HG03354 (cell line): Measurements from ENCODE around the gene LLGL2.

Source experiments
- ATAC-seq: cut with Tn5 transposase; IDR thresholded peaks from one replicate; pipeline ENCODE4 v1.9.1; 2021; ENCODE audit warnings: mild to moderate bottlenecking; ENCODE audit not compliant: unreplicated experiment, poor library complexity, severe bottlenecking

The LLGL2 gene

DNA sequence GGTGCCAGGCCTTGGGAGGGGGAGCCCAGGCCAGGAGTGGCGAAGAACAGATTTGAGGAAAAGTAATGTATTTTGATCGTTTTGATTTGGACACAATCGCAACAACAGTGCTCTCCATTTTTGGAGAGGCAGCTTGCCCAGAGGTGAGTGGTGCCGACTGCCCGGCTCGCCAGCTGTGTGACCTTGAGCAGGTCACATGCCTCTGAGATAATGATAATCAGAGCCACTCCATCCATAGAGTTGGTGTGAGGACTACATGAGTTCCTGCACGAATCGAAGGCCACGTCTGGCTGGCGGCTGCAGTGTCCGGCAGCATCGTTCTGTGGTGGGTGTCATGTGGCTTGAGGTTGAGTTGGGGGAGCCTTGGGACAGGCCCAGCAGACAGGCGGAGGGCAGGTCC lies 20.7 kb downstream of the LLGL2 start:
- no peak for ATAC-seq

DNA sequence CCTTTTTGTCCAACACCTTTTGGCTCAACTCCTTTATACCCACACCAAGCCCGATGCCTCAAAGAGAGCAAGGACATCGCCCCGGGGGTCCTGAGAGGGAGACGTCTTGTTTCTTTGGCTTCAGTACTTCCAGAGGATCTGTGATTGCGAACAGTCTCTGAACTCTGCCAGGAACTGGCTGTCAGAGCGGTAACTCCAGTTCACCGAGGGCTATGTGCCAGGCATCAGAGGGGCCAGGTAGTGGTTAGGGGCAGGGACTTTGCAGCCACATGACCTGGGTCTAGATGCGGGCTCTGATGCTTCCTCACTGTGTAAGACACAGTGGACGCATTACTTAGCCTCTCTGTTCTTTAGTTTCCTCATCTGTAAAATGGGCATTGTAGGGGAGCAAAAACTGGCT lies 21.6 kb downstream of the LLGL2 start:
- no peak for ATAC-seq

DNA sequence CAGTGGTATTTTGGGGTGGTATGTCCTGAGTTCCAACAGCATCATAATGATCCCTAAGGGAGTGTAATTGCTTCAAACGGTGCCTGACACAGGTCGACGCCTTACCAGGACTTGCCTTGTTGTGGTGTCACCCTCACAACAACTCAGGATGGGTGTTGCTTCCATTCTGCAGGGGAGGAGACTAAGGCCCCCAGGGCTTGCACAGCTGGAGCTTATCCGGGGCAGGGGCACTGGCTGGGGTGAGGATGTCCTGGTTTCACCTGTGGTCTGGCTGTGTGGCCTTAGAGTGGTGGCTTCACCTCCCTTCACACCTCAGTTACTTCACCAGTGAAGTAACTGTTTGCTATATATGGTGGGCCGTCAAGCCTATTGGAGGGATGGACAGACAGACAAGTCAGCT lies 23.3 kb downstream of the LLGL2 start:
- ATAC-seq, result no peak

DNA sequence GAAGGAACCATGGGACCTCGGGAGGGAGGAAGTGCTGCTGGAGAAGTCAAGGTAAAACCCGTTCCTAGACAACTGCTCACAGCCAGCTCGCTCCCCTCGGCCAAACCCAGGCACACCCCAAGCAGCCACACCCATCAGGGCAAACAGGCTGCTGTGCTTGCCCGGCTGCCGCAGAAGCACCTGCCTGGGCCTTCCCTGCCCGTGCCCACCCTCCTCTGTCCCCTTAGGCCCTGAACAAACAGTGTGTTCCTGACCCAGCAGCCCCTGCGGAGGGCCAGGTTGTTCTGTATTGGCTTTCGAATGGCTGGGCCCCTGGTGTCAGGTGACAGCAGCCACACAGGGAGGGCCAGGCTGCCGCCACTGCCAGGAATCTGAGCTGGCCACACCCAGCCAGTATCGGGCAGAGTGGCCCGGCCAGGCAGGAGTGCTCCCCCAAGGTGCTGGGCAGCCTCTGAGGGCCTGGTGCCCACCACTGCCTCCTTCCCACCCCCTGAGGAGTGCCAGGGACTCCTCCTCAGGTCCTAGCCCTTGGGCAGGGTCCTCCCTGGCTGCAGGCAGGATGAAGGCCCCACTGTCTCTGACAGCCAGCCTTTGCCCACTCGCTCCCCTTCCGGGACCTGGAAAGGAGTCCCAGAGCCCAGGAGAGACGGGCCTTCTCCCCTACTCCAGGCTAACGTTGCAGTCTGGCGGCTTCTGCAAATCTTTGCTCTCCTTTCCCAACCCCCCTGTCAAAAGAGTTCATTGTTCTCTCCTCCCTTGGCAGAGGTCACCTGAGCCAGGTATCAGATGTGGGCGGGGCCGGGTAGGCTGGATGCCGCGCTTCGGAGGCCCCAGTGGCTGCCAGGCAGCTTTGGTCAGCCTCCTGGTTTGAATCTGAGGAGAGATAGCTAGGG lies 24.0 kb downstream of the LLGL2 start:
- no peak for ATAC-seq

DNA sequence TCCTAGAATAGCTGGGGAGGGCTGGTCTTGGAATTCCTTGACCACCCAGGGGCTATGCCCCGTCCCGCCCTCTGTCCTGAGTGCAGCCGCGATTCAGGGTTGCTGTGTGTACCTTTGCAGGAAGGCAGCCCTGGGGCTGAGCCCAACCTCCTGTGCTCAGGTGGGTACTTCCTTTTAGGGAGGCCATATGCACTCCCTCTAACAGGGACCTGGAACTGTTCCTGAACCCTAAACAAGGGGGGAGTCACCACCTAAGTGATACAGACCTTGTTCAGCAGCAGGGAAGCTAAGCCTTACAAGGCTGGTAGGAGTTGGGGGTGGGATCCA lies 24.6 kb downstream of the LLGL2 start:
- ATAC-seq, result no peak

DNA sequence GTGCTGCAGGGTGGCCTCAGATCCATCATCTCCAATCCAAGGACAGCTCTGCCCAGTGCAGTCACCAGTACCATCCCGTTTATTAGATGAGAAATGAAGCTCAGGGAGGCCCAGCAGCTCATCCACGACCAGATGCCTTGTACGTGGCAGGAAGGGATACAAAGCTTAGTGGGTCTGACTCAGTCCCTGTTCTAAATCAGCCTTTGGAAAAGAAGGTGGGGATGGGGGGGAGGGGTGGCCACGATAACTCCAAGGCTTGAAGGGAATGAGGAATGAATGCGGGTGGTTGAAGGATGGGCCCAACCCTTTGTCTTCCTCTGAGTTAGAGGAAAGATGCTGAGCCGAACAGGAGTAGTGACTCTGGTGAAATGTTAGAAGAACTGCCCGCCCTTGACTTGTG lies 25.8 kb downstream of the LLGL2 start:
- no peak for ATAC-seq

DNA sequence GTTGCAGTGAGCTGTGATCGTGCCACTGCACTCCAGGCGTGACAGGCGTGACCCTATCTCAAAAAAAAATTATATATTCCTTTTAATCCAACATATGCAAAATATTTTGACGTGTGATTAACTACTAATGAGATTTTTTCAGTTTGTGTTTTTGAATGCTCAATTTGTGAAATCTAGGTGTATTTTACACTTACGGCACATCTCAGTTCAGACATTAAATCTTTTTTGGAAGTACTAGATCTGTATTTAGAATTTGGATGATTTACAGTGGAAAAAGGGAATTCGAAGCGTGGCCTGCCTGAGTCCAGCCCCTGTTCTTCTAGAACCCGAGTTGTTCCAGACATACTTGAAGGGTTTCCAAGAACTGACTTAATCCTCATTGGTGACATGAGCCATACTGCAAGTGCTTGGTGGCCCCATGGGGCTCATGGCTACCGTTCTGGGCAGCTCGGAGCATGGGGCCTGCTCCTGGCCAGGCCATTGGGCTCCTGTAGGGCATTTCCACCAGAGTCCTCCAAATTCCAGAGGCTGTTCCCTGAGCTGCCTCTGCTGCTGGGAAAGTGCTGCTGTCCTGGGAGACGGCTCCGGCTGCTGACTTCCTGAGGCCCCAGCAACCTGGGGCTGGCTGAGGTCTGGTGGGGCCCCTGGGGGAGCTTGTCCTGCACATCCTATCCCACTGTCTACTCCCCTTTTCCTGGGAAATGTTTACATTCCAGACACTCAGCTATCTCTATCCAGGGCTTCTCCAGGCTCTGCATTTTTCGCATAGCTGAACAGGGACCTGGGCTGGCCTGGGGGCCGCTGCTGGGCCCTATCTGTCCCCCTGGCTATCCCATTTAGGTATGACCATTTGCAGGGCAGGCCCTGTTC lies 27.2 kb downstream of the LLGL2 start:
- no peak for ATAC-seq

DNA sequence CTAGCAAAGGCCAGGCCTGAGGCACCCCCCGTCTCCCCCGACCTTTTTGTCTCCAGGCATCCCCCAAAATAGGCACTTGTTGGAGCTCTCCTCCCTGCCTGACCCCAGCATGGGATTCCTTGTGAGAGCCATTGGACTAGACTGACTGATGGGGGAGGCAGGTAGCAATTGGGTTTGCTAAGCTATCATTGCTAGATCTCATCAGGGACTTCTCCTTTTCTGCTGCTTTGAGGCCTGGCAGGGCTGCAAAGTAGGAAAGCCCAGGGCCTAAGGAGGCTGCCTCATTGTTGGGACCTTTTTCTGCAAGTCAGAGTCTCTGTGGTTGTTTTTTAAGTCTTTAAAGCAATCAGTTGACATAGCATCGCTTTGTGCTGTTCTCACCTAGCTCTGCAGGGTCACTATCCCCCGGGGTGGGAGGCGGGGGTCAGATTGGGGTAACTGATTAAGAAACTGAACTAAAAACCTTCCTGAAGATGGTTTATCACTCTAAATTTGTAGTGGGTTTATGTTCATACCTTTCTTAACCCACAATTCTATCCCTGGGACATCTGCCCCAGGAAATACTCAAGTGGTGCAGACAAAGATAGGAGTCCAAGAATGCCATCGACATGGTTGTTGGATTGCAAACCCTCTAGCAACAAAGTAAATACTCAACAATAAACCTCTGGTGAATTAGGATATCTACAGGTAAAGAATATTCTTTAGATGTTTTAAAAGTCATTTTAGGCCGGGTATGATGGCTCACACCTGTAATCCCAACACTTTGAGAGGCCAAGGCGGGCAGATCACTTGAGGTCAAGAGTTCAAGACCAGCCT lies 28.0 kb downstream of the LLGL2 start:
- no peak for ATAC-seq

DNA sequence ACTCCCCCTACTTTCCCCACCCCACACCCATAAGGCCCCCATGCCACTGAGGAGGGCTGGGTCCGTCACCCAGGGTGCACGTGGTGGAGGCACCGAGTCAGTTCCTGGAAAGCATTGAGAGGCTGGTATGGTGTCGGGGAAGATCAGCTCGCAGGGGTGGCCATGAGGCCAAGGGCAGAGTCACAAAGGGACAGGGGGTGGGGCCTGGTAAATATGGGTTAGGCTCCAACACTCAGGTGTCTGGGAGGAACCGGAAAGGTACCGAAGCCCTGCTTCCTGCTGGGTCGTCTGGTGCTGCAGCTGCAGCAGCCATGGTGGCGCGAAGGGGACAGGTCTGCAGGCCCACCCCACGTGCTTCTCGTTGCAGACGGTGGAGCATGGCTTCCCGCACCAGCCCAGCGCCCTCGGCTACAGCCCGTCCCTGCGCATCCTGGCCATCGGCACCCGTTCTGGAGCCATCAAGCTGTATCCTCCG lies 30.2 kb downstream of the LLGL2 start:
- ATAC-seq, result no peak

DNA sequence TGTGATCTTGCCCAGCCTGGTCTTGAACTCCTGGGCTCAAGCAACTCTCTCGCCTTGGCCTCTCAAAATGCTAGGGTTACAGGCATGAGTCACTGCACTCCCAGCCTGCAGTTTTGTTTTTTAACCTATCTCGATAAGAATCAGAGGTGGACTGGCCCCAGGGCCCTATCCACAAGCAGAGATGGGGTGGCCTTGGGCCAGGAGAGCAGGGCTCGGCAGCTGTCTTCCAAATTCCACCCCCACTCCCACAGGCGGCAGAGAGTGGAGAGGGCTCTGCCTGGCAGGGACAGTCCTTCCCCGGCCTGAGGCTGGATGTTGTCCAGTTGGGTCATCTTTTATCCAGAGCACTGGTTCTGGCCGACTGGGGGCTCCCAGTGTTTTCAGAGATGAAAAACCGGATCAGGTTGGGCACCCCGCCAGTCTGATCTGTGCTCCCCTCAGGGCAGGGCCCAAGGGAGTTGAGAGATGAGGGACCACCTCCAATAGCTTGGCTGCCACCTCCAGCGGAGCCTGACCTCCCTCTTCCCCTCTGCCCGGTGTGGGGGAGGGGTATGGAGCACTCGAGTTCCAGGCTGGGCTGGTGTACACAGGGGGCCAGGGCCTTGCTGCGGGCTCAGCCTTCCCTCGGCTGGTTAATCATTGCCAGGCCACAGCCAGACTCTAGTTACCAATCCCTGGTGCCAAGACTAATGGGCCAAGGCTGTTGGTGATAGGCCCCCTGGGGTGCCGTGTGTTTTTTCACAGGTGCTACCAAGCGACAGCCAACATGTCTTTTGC lies 31.8 kb downstream of the LLGL2 start:
- ATAC-seq, result no peak

DNA sequence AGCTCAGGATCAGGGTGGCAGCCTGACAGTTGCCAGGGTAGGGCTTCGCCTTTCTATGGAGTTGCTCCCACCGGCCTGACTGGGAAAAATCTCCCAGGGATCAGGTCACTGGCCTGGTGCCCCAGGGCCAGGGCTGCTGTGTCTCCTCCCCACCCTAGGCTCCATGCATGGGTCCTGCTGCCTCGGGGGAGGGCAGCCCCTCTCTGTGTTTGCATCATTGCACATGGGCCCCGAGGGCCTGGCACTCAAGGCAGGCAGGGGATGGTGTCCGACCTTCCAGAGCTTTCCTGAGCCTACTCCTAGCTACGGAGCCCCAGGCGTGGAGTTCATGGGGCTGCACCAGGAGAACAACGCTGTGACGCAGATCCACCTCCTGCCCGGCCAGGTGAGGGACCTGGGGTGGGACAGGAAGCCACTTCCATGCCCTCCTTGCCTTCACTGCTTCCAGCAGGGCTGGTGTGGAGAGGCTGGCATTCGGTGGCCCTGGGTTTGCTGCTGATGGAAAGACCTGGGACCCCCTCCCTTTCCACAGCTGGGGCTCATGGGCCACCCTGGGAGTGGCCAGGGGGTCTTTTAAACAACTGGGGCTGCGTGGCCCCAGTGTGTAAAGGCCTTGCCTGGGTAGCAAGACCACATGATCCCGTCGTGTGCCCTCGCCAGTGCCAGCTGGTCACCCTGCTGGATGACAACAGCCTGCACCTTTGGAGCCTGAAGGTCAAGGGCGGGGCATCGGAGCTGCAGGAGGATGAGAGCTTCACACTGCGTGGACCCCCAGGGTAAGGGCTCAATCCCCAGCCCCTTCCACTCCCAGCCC lies 32.6 kb downstream of the LLGL2 start:
- no peak for ATAC-seq

DNA sequence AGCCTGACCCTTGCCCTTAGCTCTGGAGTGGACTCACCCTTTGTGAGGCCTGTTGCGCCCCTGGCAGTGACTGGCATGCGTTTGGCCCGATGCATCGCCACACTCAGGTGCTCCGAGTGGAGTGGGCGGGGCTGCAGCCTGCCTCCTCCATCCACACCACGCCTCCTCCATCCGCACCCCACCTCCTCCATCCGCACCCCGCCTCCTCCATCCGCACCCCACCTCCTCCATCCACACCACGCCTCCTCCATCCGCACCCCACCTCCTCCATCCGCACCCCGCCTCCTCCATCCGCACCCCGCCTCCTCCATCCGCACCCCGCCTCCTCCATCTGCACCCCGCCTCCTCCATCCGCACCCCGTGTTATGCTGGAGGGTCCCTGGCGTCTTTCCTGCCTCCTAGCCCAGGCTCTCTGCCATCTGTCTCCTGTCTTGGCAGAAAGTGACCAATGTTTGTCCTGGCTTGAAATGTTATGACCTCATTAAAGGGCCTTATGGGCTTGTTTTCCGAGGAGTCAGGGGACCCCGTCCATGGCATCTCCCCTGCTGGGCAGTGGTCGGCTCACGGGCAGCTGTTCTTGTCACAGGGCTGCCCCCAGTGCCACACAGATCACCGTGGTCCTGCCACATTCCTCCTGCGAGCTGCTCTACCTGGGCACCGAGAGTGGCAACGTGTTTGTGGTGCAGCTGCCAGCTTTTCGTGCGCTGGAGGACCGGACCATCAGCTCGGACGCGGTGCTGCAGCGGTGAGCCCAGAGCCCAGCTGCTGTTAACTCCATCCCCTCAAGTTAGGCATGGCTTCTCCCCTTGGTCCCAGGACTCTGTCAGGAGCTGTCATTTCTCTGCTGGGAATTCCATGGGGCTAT lies 33.4 kb downstream of the LLGL2 start:
- ATAC-seq, result no peak

DNA sequence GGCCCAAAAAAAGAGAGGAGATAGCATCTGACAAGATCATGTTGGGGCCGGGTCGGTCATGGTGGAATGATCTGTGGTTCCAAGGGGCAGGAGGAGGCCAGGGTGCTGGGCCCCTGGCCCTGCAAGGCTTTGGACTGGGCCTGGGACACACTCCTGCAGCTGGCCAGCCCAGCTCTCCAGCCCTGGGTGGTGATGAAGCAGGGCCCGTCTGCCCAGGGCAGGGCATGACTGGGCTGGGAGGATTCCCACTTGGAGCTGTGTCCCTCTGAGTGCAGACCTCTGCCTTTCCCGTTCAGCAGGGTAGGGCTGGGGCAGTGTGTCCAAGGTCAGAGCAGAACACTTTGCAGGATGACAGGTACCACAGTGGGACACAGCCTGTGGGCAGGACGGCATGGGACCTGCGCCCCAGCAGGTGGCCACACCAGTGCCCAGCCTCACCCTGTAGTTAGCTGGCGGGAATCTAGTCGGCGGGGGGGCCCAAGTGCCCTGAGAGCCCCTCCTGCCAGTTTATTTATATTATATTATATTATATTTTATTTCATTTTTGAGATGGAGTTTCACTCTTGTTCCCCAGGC lies 34.5 kb downstream of the LLGL2 start:
- no peak for ATAC-seq

DNA sequence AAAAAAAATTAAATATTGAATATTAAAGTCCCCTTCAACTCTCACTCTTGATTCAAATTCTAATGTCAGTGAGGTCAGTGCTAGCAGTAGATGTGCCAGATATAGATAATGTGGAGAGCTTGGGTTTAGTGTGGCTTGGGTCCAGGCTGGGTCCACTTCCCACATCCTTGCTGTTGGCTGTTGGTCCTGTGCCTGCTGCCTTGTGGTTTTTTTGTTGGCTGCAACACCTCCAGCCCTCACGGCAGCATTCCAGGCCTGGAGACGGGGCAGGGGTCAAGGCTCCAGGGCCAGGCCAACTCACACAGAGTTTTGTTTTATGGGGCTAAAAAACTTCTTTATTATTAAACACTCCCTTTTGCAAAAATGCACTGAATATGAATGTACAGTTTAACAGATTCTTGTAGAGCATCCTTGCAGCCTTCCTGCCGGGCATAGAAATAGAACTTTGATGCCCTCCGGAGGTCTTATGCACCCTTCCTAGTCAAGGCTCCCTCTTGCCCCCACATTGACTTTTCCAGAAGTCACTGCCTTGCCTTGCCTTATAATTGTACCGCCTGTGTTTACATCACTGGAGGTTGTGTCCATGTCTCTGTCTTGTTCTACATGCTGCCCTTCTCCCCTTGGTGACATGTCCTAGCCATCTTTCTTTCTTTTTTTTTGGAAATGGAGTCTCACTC lies 36.6 kb downstream of the LLGL2 start:
- no peak for ATAC-seq

DNA sequence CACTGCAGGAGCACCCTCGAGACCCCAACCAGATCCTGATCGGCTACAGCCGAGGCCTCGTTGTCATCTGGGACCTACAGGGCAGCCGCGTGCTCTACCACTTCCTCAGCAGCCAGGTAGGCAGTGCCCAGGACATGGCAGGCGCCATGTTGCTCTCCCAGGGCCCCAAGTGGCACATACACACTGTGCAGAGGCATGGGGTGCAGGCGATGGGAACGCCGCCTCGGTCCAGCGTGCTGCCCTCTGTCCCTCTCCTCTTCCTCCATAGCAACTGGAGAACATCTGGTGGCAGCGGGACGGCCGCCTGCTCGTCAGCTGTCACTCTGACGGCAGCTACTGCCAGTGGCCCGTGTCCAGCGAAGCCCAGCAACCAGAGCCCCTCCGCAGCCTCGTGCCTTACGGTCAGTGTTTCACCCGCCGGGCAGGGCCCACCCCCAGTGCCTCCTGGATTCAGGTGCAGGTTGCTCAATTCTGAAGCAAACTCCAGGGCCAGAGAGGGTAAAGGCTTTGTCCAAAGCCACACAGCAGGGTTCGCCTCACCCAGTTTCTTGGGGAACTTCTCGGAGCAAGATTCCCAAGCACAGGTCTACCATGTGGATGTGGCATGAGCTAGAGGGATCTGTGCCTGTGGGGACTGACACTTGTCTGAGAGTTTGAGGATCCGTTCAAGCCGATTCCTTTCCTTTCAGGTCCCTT lies 37.7 kb downstream of the LLGL2 start:
- no peak for ATAC-seq

DNA sequence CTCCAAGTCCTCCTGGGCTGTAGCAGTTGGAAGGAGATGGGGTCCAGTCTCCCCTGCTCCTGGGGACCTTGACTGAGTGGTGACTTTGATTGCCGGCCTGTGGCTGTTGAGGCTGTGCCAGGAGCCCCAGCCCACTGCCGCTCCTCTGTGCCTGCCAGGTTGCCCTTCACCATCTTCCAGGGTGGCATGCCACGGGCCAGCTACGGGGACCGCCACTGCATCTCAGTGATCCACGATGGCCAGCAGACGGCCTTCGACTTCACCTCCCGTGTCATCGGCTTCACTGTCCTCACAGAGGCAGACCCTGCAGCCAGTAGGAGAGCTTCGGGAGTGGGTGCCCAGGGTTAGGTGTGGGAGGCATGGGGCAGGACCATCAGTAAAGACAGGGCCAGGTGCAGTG lies 38.7 kb downstream of the LLGL2 start:
- ATAC-seq, result no peak
